Endodermal cell (in vitro differentiated cells): Measurements from ENCODE around the gene DAPP1. TPM values are rescaled to one million over a fixed set of nuclear protein-coding genes. Genes with fewer than 3 reads are reported as not detected.

Source experiments
- DNase-seq: peaks from one replicate; pipeline ENCODE4 v3.0.0-alpha.2; 2017
- H3K27ac ChIP-seq: 2 replicates; pipeline ENCODE4 v1.5.1; 2013; ENCODE audit warnings: mild to moderate bottlenecking, low read depth, low read length, moderate library complexity
- H3K27me3 ChIP-seq: 2 replicates; pipeline ENCODE4 v1.6.1; 2013; ENCODE audit warnings: mild to moderate bottlenecking, low read length, moderate library complexity; ENCODE audit not compliant: insufficient read depth, control insufficient read depth, poor library complexity, severe bottlenecking
- H3K36me3 ChIP-seq: 2 replicates; pipeline ENCODE4 v1.7.0; 2013; ENCODE audit warnings: mild to moderate bottlenecking, low read length, moderate library complexity; ENCODE audit not compliant: control insufficient read depth, insufficient read depth
- H3K4me1 ChIP-seq: one replicate; pipeline ENCODE4 v1.7.0; 2013; ENCODE audit warnings: low read length; ENCODE audit not compliant: control insufficient read depth, insufficient read depth
- H3K4me3 ChIP-seq: 2 replicates; pipeline ENCODE4 v1.5.1; 2013; ENCODE audit warnings: mild to moderate bottlenecking, low read length, moderate library complexity
- H3K9ac ChIP-seq: 2 replicates; pipeline ENCODE4 v1.6.1; 2013; ENCODE audit warnings: mild to moderate bottlenecking, low read length, moderate library complexity; ENCODE audit not compliant: poor library complexity, severe bottlenecking; ENCODE audit errors: extremely low read depth
- H3K9me3 ChIP-seq: 2 replicates; pipeline ENCODE4 v1.6.1; 2013; ENCODE audit warnings: mild to moderate bottlenecking, low read length, moderate library complexity; ENCODE audit not compliant: control insufficient read depth
- H3K27ac Mint-ChIP-seq: 2 replicates; pipeline ENCODE4 v1.8.0; 2020; ENCODE audit warnings: mixed read lengths
- H3K27me3 Mint-ChIP-seq: 2 replicates; pipeline ENCODE4 v1.8.0; 2021; ENCODE audit warnings: mild to moderate bottlenecking, mixed read lengths; ENCODE audit not compliant: insufficient read depth
- H3K36me3 Mint-ChIP-seq: 2 replicates; pipeline ENCODE4 v1.8.0; 2020; ENCODE audit warnings: low read depth, mixed read lengths
- H3K4me1 Mint-ChIP-seq: 2 replicates; pipeline ENCODE4 v1.8.0; 2020; ENCODE audit warnings: mixed read lengths
- H3K4me3 Mint-ChIP-seq: 2 replicates; pipeline ENCODE4 v1.8.0; 2020; ENCODE audit warnings: mild to moderate bottlenecking, moderate library complexity, mixed read lengths
- H3K9me3 Mint-ChIP-seq: 2 replicates; pipeline ENCODE4 v1.8.0; 2020; ENCODE audit warnings: mild to moderate bottlenecking, mixed read lengths
- WGBS, 2 experiments: methylation state at CpG; one replicate each; pipeline versions ENCODE4 v1.1.5 to v1.1.7; 2013; ENCODE audit warnings: missing lambda C conversion rate in 2 of 2, mixed read lengths in 1 of 2; ENCODE audit not compliant: insufficient coverage in 1 of 2, insufficient read length in 1 of 2; 5-methylcytosine and 5-hydroxymethylcytosine counted together
- total RNA-seq, 2 donors: library from RNA; stranded (reverse); fragmentation: NEBNext Ultra II Directional in 1 of 2; extraction: Animal tissue kit (Norgen Biotek cat#: 25700) in 1 of 2; gene quantifications; 2 replicates in 1 of 2; 3 replicates in 1 of 2; pipeline ENCODE4 v1.2.1, GENCODE V29; 2021
- TF ChIP-seq, protein P1 (sequence below): fragments of 200-600 bp; sonication (generic); conservative IDR thresholded peaks from 2 replicates; pipeline ENCODE4 v1.5.0; 2021; ENCODE audit warnings: antibody characterized with exemption, mild to moderate bottlenecking

DAPP1 gene
- total RNA-seq, 2 donors from 2014 or later: not detected

DNA sequence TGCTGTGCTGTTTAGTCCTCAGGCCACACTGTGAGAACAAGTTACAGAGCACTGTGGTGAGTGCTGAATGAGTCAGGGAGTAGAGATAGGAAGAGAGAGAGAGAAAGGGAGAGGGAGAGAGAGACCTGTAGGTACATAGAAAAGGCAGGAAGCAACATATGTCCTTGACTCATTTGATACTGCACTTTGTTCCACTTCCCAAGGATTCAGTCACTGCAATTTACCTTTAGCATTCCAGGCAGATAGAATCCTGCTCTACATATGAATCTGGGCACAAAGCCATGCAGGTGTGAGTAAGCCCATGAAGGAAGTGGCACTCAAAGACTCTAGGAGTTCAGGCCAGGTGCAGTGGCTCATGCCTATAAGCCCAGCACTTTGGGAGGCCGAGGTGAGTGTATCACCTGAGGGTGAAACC, 1.0 kb upstream of the DAPP1 start:
- Mint-ChIP-seq H3K27me3 (no peaks in the 10 kb centered on the region), H3K4me3 (no peak overlapping the region), H3K36me3 (no peaks in the 10 kb centered on the region), H3K9me3 (no peaks in the 10 kb centered on the region), H3K4me1 (no peaks in the 10 kb centered on the region), H3K27ac (no peak overlapping the region)
- WGBS, 2 experiments: 81 to 100% methylated on average over 1 of the region's 1 CpG
- Histone ChIP-seq H3K9me3 (no peaks in the 10 kb centered on the region), H3K4me1 (no peaks in the 10 kb centered on the region), H3K27ac (no peak overlapping the region), H3K27me3 (no peaks in the 10 kb centered on the region), H3K9ac (no peak overlapping the region), H3K36me3 (no peaks in the 10 kb centered on the region), H3K4me3 (no peak overlapping the region)
- no peak for DNase-seq
- TF ChIP-seq, protein P1, sequence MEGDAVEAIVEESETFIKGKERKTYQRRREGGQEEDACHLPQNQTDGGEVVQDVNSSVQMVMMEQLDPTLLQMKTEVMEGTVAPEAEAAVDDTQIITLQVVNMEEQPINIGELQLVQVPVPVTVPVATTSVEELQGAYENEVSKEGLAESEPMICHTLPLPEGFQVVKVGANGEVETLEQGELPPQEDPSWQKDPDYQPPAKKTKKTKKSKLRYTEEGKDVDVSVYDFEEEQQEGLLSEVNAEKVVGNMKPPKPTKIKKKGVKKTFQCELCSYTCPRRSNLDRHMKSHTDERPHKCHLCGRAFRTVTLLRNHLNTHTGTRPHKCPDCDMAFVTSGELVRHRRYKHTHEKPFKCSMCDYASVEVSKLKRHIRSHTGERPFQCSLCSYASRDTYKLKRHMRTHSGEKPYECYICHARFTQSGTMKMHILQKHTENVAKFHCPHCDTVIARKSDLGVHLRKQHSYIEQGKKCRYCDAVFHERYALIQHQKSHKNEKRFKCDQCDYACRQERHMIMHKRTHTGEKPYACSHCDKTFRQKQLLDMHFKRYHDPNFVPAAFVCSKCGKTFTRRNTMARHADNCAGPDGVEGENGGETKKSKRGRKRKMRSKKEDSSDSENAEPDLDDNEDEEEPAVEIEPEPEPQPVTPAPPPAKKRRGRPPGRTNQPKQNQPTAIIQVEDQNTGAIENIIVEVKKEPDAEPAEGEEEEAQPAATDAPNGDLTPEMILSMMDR: no peak

GRCh38 chr4:99817309-99817890, 773 bp downstream of the DAPP1 start:
- TF ChIP-seq, protein P1: no peak
- no peak overlapping the region for H3K27ac Mint-ChIP-seq
- H3K4me3 Mint-ChIP-seq: no peak overlapping the region
- Histone ChIP-seq H3K4me3 (no peak overlapping the region), H3K27ac (no peak overlapping the region), H3K9me3 (no peaks in the 10 kb centered on the region), H3K4me1 (no peaks in the 10 kb centered on the region), H3K36me3 (no peaks in the 10 kb centered on the region), H3K9ac (no peak overlapping the region), H3K27me3 (no peaks in the 10 kb centered on the region)
- no peaks in the 10 kb centered on the region for H3K4me1 Mint-ChIP-seq
- no peaks in the 10 kb centered on the region for H3K36me3 Mint-ChIP-seq
- peaks cover 2% of the 10 kb centered on the region for H3K27me3 Mint-ChIP-seq
- no peak for DNase-seq
- WGBS, 2 experiments: 89 to 92% methylated on average over 3 to 4 of the region's 4 CpGs
- no peaks in the 10 kb centered on the region for H3K9me3 Mint-ChIP-seq

- Histone ChIP-seq H3K9me3 (no peaks in the 10 kb centered on the region), H3K4me3 (no peak overlapping the region), H3K27ac (no peak overlapping the region), H3K9ac (no peak overlapping the region), H3K4me1 (no peaks in the 10 kb centered on the region), H3K36me3 (no peaks in the 10 kb centered on the region), H3K27me3 (no peaks in the 10 kb centered on the region)
- H3K27ac Mint-ChIP-seq: no peak overlapping the region
- 73% methylated on average over 1 of the region's 1 CpG; no CpG with 5 or more reads in 1 of the 2 experiments for WGBS, 2 experiments
- TF ChIP-seq, protein P1: no peak
- H3K4me1 Mint-ChIP-seq: no peaks in the 10 kb centered on the region
- no peak overlapping the region for H3K4me3 Mint-ChIP-seq
- H3K27me3 Mint-ChIP-seq: peaks cover 2% of the 10 kb centered on the region
- H3K36me3 Mint-ChIP-seq: no peaks in the 10 kb centered on the region
- H3K9me3 Mint-ChIP-seq: no peaks in the 10 kb centered on the region
- no peak for DNase-seq
Observed at GRCh38 chr4:99818661-99819060, 2.0 kb downstream of the DAPP1 start.
